ENCODE data around the gene GABARAP. TPM values are rescaled to one million over a fixed set of nuclear protein-coding genes. Genes with fewer than 3 reads are reported as not detected.

The GABARAP gene
- total and polyA plus RNA-seq, 2 of the 8 experiments (the other 6 are each of a cell fraction or from before 2014, with no cell fraction given): 252 to 581 TPM

GRCh38 chr17:7228920-7229319 is 13.3 kb downstream of the GABARAP start:
- no peak for FAIRE-seq

More at GRCh38 chr17:7228920-7229319, 13.3 kb downstream of the GABARAP start:
- Histone ChIP-seq H3K27me3 (replicated peaks in 1 of 4; ENCODE audit: control insufficient read depth in 3 of 4, extremely low read depth in 1 of 4, insufficient read depth in 3 of 4, low read length in 3 of 4) (no peaks in the 10 kb centered on the region), H2BK12ac (ENCODE audit: low read depth, low read length) (no peak overlapping the region), H2BK120ac (replicated peaks; ENCODE audit: low read depth, low read length) (no peak overlapping the region), H4K20me1 (replicated peaks in 1 of 2; ENCODE audit: control insufficient read depth in 1 of 2, insufficient read depth in 2 of 2, low read length in 2 of 2) (peaks cover 14 to 39% of the 10 kb centered on the region in 2 experiments), H2BK15ac (ENCODE audit: low read length) (no peak overlapping the region), H3K14ac (ENCODE audit: insufficient read length) (no peak overlapping the region), H2AFZ (ENCODE audit: low read length) (no peak overlapping the region), H3K18ac (ENCODE audit: extremely low read depth, low read length) (no peak overlapping the region), H3K79me1 (ENCODE audit: low read depth, low read length) (peaks cover 10% of the 10 kb centered on the region), H3K27ac (ENCODE audit: low read depth, low read length) (no peak overlapping the region), H3K23me2 (ENCODE audit: low read depth, low read length) (no peaks in the 10 kb centered on the region), H3K36me3 (ENCODE audit: control insufficient read depth in 2 of 4, insufficient read depth in 4 of 4, low read length in 3 of 4) (peaks cover 15 to 56% (median 47%) of the 10 kb centered on the region in 4 experiments), H3K23ac (ENCODE audit: insufficient read length) (no peak overlapping the region), H4K91ac (replicated peaks; ENCODE audit: insufficient read length, low read length) (no peak overlapping the region), H2BK5ac (ENCODE audit: low read depth, low read length) (no peak overlapping the region), H3K4ac (replicated peaks; ENCODE audit: insufficient read length, low read depth, low read length) (no peak overlapping the region), H3K56ac (replicated peaks; ENCODE audit: insufficient read length, low read depth, low read length) (no peak overlapping the region), H3K4me2 (ENCODE audit: insufficient read depth in 1 of 2, low read depth in 2 of 2, low read length in 2 of 2) (no peak overlapping the region), H3K79me2 (ENCODE audit: control insufficient read depth in 1 of 2, insufficient read depth in 2 of 2, low read length in 2 of 2) (peaks cover 13 to 39% of the 10 kb centered on the region in 2 experiments), H4K8ac (ENCODE audit: extremely low read depth, insufficient read depth, low read length) (no peak overlapping the region), H3K9me3 (ENCODE audit: insufficient read depth in 2 of 2, low read depth in 1 of 2, low read length in 1 of 2) (no peaks in the 10 kb centered on the region), H2BK20ac (ENCODE audit: low read length) (no peak overlapping the region), H3K4me3 (ENCODE audit: extremely low read depth in 1 of 4, insufficient read depth in 2 of 4, low read depth in 3 of 4, low read length in 4 of 4) (no peak overlapping the region), H4K5ac (ENCODE audit: insufficient read length, low read depth, low read length) (no peak overlapping the region), H3K4me1 (replicated peaks in 1 of 4; ENCODE audit: control insufficient read depth in 3 of 4, insufficient read depth in 4 of 4, low read length in 3 of 4) (no peaks in the 10 kb centered on the region; a peak in 1 of 7 replicates), H3K9ac (replicated peaks in 1 of 4; ENCODE audit: extremely low read depth in 1 of 4, low read depth in 3 of 4, low read length in 3 of 4) (no peak overlapping the region), H2AK5ac (ENCODE audit: low read depth, low read length) (no peak overlapping the region)
- ChIA-PET POLR2A (ENCODE audit: partially characterized antibody) (interaction anchor here (1.1 to 19.7 kb wide), 2 partner anchors 7 to 10 kb away, joined by 3 to 386 read pairs; partner anchors contain the start of genes ACADVL, DLG4 and PHF23), CTCF (ENCODE audit: partially characterized antibody) (interaction anchor here (4.0 kb wide), 1 partner anchor 8 kb away, joined by 24 read pairs; the partner anchor contains the start of genes ACADVL and DLG4)
- no peak for DNase-seq (ENCODE audit: low read depth in 1 of 2, low spot score in 2 of 2)
- TF ChIP-seq CHD2 (IDR thresholded peaks at IDR 0.05; ENCODE audit: low read length) (no peak), EP300 (IDR thresholded peaks at IDR 0.05; ENCODE audit: borderline replicate concordance in 1 of 2, low read depth in 2 of 2, low read length in 2 of 2) (no peak), CREB1 (IDR thresholded peaks at IDR 0.05) (no peak), ATF3 (IDR thresholded peaks at IDR 0.05; ENCODE audit: insufficient read depth, low read depth, low read length) (no peak), RXRA (IDR thresholded peaks at IDR 0.05; ENCODE audit: insufficient read depth, low read depth, low read length) (no peak), HDAC2 (IDR thresholded peaks at IDR 0.05; ENCODE audit: borderline replicate concordance in 1 of 2, low read depth in 2 of 2, low read length in 2 of 2) (no peak), SP4 (IDR thresholded peaks at IDR 0.05; ENCODE audit: low read length) (no peak), SIN3A (conservative IDR thresholded peaks at IDR 0.05 in 1 of 2, IDR thresholded peaks at IDR 0.05 in 1 of 2; ENCODE audit: low read depth in 1 of 2, low read length in 2 of 2) (no peak), EGR1 (IDR thresholded peaks at IDR 0.05; ENCODE audit: borderline replicate concordance, low read depth, low read length) (no peak), MAFK (IDR thresholded peaks at IDR 0.05; ENCODE audit: low read depth, low read length) (no peak), BRCA1 (IDR thresholded peaks at IDR 0.05; ENCODE audit: low read depth, low read length) (no peak), GTF2F1 (IDR thresholded peaks at IDR 0.05; ENCODE audit: borderline replicate concordance, low read depth, low read length) (no peak)
- WGBS, 2 experiments (ENCODE audit: extremely low coverage in 1 of 2, insufficient coverage in 1 of 2, insufficient read length in 1 of 2, insufficient replicate concordance in 2 of 2, low coverage in 1 of 2, low lambda C conversion rate in 2 of 2, missing lambda C conversion rate in 1 of 2): 95% methylated on average over 10 of the region's 14 CpGs; no CpG with 5 or more reads in 1 of the 2 experiments
